GM10266 (cell line): ENCODE results near the gene MS4A10.

Experiments used
- DNase-seq: peaks from one replicate; pipeline ENCODE4 v3.0.0; 2012; ENCODE audit errors: extremely low spot score
- TF ChIP-seq, protein P1 (sequence below): IDR thresholded peaks from 2 replicates; pipeline ENCODE4 v1.5.1; 2012; ENCODE audit warnings: mild to moderate bottlenecking, low read depth; ENCODE audit not compliant: control insufficient read depth, insufficient read depth; ENCODE audit errors: missing control alignments

MS4A10 gene

GRCh38 chr11:60786811-60787567 lies 1.9 kb downstream of the MS4A10 start:
- TF ChIP-seq, protein P1, sequence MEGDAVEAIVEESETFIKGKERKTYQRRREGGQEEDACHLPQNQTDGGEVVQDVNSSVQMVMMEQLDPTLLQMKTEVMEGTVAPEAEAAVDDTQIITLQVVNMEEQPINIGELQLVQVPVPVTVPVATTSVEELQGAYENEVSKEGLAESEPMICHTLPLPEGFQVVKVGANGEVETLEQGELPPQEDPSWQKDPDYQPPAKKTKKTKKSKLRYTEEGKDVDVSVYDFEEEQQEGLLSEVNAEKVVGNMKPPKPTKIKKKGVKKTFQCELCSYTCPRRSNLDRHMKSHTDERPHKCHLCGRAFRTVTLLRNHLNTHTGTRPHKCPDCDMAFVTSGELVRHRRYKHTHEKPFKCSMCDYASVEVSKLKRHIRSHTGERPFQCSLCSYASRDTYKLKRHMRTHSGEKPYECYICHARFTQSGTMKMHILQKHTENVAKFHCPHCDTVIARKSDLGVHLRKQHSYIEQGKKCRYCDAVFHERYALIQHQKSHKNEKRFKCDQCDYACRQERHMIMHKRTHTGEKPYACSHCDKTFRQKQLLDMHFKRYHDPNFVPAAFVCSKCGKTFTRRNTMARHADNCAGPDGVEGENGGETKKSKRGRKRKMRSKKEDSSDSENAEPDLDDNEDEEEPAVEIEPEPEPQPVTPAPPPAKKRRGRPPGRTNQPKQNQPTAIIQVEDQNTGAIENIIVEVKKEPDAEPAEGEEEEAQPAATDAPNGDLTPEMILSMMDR, result no peak
- no peak for DNase-seq

DNA sequence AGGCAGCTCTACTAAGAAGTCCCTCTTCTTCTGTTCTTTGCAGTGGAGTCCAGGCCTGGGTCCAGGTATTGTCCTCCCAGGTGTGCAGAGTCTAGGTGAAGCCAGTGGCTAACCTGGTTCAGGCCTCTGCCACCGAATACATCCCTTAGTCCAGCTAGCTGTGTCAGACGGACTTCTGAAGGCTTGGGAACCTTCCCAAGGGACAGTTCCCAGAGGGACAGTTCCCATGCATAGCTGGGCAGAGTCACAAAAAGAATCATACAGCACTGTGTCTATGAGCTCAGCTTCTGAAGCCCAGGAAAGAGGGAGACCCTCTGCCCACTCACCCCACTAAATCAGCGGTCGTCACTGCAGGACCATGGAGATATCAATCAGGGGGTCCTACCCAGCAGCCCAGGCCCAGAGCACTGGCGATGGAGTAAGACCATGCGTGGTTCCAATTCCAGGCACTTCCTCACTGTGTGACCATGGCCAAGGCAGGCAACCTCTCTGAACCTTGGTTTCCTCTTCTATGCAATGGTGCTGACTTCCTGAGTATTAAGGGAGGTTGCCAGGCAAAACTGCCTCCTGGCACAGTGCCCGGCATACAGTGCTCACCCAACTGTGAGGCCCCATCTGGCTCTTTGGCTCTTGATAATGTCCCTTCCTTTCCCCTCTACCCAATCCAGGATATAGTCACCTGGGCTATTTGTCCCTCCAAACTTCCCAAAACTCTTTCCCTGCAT lies 3.4 kb downstream of the MS4A10 start:
- DNase-seq, result no peak
- TF ChIP-seq, protein P1, result no peak

DNA sequence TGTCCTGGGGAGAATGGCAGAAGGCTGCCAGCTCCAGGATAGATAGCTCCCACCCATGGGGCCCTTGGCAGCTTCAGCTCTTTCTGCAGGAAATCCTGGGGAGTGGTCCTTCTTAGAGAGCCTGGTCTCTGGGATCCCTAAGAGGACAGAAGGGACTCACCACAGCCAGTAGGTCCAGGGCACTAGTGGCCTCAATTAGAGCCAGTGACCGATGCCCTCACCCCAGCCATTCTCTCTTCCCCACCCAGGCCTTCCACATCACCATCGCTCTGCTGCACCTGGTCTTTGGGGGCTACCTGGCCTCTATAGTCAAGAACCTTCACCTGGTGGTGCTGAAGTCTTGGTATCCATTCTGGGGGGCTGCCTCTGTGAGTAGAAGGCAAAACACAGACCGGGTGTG lies 5.6 kb downstream of the MS4A10 start:
- no peak for DNase-seq
- TF ChIP-seq, protein P1, result no peak

DNA sequence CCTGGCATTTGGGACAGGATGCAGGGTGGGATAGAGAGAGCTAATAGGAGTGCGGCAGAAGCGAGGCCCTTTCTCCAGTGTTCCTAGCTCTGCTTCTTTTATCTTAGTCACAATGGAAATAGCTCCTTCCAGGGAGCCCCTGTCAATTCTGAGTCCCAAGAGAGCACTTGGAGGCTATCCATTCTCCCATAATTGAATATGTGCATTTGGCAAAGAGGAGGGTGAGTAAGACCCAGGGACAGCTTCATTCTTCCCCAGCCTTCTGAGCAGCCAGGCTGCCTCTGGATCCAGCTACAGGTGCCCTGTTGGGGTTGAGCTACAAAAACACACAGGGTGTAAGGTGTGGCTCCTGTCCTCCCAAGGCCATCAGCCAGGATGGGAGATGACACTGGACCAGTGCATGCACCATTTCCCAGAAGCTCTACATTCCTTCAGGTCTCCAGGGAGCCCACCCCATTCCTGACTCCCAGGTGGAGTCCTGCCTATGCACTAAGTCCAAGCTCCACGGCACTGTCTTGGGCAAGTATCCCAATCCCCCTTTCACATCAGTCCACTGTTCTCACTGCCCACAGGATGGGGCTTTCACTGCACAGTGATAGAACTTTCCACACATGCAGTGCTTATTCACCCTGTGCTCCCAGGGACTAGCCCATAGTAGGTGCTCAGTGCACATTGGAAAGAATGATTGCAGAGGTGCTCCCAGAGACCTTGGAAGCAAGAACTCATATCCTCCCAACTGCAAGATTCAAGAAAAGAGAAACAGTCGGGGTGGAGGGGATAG lies 6.2 kb downstream of the MS4A10 start:
- TF ChIP-seq, protein P1, result no peak
- DNase-seq, result no peak

GRCh38 chr11:60792521-60792920 lies 7.4 kb downstream of the MS4A10 start:
- TF ChIP-seq, protein P1, result no peak
- no peak for DNase-seq

- no peak for DNase-seq
- TF ChIP-seq, protein P1, result no peak
These were observed 10.2 kb downstream of the MS4A10 start for GRCh38 chr11:60795291-60795690.
